ENCODE data around the gene PFKL. TPM values are rescaled to one million over a fixed set of nuclear protein-coding genes. Genes with fewer than 3 reads are reported as not detected.
A peak's percentile ranks its signal among the peaks of the same experiment; 100 is the strongest.

PFKL gene
- total RNA-seq, result 106 TPM
- long read RNA-seq, transcript PFKL-201 (22 exons, 2,912 nt), result major isoform, 309 of 468 reads
- long read RNA-seq, partial matches to known transcripts, result 93 of 468 reads
- long read RNA-seq, other reads (novel, unspliced or antisense), result 59 of 468 reads

DNA sequence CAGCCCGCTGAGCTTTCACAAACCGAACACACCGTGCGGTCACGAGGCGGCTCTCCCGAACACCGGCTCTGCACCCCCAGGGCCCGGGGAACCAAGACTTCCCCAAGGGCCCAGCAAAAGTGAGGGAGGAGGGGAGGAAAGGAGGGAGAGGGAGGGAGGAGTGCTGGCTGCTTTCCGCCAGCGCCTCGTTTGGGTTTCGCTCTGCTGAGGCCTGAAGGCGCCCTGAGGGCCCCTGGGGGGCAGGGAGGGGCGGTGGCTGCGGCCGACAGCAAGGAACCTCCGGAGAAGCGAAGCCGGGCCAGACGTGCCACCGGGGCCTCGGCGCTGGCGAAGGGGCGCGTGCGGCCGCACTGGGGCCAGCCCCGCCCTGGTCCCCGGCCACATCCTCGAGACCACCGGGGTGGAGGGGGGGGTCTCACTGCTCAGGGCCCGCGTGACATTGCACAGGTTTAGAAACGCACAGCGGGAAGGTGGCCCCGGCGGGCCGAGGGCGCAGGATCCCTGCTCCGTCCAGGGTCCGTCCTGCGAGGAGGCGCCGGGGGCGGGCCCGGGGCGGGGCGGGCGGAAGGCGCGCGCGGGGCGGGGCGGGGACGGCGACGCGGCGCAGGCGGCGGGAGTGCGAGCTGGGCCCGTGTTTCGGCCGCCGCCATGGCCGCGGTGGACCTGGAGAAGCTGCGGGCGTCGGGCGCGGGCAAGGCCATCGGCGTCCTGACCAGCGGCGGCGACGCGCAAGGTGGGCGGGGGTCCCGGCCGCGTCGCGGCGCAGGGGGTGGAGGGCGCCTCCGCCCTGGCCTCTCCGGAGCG is at the start of gene PFKL:
Gene PFKL, plus strand, starts transcription at position 596 of the 804 bp plus-strand sequence. Its CDS starts 53 bp downstream, at position 649.
- no peaks in the 10 kb centered on the region for H3K36me3 ChIP-seq
- DNase-seq (peak; percentile 80), ATAC-seq (peak; percentile 78 to 83)
- H3K27ac ChIP-seq, result peak within 1 kb of the TSS; percentile 95
- H3K9me3 ChIP-seq, result no peaks in the 10 kb centered on the region
- peak within 1 kb of the TSS; percentile 78 for H3K4me3 ChIP-seq
- no peaks in the 10 kb centered on the region for H3K27me3 ChIP-seq (ENCODE audit: low read depth)
- intact Hi-C loops (cut with DNase I), result no loop called here
- TF ChIP-seq CTCF (IDR thresholded peaks at IDR 0.05), result no peak
- peaks cover 64% of the 10 kb centered on the region for H3K4me1 ChIP-seq

DNA sequence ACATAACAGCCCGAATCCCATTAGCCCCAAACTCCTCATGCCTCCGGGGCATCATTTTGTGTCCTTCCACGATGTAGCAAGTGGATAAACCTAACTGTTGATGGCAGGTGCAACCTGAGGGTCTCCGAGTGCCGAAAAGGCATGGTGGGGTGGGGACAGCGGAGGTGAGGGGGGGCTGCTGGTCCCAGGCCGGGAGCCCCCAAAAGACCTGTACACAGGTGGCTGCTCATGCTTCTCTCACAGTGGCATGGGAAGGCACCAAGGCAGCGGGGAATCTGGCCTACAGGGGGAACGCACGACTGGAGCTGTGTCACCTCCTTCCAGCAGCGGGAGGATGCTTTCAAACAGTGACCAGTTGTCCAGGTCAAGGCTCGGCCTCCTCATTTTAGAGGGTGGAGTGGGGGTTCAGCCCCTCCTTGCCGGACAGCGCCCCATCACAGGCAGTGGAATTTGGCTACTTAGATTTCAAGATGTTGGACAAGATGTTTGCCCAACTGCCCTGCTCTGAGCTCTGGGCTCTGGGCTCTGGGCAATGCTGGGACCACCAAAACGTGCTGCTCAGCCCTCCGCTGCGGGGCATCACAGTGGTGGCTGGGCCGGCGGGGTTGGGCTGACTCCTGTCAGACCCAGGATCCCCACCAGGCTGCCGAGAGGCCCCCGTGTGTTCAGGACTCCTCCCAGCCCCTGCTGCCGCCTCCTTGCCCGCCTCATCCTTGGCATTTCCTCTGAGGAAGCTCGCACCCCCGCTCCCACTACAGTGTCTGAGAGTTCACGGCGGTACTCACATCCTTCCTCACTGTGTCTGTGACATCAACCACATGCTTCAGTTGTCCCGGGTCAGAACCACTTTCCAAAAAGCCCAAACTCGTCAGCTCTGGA is 45.8 kb upstream of the PFKL start:
- DNase-seq (peak; percentile 48), ATAC-seq (peak; percentile 9 to 45)
- Histone ChIP-seq H3K4me1 (peaks cover 12% of the 10 kb centered on the region), H3K27me3 (ENCODE audit: low read depth) (peaks cover 5% of the 10 kb centered on the region), H3K27ac (no peak overlapping the region), H3K36me3 (no peaks in the 10 kb centered on the region), H3K4me3 (no peak overlapping the region), H3K9me3 (no peaks in the 10 kb centered on the region)
- no peak for TF ChIP-seq CTCF (IDR thresholded peaks at IDR 0.05)
- intact Hi-C loops (cut with DNase I), result no loop called here

GRCh38 chr21:44255511-44255981 is 44.3 kb upstream of the PFKL start:
- H3K36me3 ChIP-seq, result no peaks in the 10 kb centered on the region
- peaks cover 12% of the 10 kb centered on the region for H3K4me1 ChIP-seq
- H3K27me3 ChIP-seq (ENCODE audit: low read depth), result peaks cover 5% of the 10 kb centered on the region
- intact Hi-C loops (cut with DNase I), result no loop called here
- H3K27ac ChIP-seq, result no peak overlapping the region
- no peak overlapping the region for H3K4me3 ChIP-seq
- no peak for TF ChIP-seq CTCF (IDR thresholded peaks at IDR 0.05)
- DNase-seq (peak; percentile 20), ATAC-seq (no peak)
- H3K9me3 ChIP-seq, result no peaks in the 10 kb centered on the region

DNA sequence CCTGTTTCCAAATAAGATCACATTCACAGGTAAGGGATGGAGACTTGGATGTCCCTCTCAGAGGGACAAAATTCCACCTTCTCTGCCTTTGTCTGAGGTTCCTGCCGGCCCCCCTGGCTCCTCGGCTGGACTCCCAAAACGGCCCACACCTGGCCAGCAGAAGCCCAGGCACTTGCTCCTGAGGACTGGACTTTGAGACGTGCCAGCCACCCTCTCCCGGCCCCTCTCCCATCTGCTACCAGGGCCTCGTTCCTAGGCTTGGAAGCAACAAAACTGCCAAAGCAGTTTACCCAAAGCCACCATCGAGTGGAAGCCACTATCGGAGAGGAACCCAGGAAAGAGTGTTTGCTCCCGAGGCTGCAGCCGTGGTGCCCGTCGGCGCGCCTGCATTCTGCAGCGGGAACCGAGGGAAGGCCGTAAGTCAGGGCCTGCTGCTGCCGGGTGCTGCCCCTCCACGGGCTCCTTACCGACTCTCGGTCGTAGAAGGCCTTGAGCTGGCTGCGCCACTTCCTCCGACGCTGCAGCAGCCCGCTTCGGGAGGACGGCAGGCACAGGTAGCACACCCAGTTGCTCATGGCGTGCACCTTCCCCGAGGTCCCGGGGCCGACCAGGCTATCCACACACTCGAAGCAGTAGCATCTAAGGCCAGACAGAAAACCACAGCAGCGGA is 41.7 kb upstream of the PFKL start:
- no peak for TF ChIP-seq CTCF (IDR thresholded peaks at IDR 0.05)
- ATAC-seq, result no peak
- Histone ChIP-seq H3K36me3 (no peaks in the 10 kb centered on the region), H3K27ac (no peak overlapping the region), H3K9me3 (no peaks in the 10 kb centered on the region), H3K4me3 (no peak overlapping the region), H3K4me1 (peaks cover 12% of the 10 kb centered on the region), H3K27me3 (ENCODE audit: low read depth) (peaks cover 5% of the 10 kb centered on the region)
- no peak for DNase-seq
- intact Hi-C loops (cut with DNase I), result no loop called here
